Measurements from ENCODE around the gene OSBPL7.
A peak's percentile ranks its signal among the peaks of the same experiment; 100 is the strongest.
"Not testable (repeated sequence)": the region's sequence is repeated elsewhere in the genome, so short reads cannot be mapped to it uniquely, and the experiment has no call there.

OSBPL7 gene

DNA sequence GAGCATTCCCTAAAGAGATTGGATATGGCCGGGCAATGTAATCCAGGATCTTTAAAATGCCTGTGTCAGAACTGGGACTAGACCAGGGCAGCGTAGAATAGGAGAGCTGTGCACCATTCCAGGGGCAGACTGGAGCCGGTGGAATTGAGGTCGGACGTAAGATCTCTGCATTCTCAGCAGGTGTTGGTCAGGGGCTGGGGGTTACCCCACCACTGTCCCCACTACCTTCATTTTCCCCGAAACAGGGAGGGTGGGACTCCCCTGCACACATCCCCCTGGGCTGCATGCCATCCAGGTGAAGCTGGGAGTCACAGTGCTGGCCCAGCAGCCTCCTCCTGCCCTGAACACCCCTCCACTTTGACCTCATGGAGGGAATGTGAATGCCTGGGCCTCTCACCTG is 17.8 kb downstream of the OSBPL7 start:
- no peak for DNase-seq

DNA sequence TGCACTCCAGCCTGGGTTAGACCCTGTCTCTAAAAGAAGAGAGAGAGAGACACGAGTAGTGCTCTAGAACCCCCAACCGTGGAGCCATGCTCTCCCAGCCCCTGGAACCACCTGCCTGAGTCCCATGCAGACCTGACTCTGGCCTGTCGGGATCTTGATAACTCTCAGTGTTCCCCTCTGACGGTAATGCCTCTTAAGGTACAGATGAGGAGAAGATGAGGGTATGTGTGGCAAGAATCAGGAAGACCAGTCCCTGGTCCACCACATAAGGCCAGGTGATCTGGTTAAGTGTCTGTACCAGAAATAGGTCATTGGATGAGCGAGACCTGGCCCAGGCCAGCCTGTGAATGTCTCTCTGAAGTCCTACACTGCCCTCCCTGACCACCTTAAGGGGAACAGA is 18.4 kb downstream of the OSBPL7 start:
- DNase-seq, result no peak

DNA sequence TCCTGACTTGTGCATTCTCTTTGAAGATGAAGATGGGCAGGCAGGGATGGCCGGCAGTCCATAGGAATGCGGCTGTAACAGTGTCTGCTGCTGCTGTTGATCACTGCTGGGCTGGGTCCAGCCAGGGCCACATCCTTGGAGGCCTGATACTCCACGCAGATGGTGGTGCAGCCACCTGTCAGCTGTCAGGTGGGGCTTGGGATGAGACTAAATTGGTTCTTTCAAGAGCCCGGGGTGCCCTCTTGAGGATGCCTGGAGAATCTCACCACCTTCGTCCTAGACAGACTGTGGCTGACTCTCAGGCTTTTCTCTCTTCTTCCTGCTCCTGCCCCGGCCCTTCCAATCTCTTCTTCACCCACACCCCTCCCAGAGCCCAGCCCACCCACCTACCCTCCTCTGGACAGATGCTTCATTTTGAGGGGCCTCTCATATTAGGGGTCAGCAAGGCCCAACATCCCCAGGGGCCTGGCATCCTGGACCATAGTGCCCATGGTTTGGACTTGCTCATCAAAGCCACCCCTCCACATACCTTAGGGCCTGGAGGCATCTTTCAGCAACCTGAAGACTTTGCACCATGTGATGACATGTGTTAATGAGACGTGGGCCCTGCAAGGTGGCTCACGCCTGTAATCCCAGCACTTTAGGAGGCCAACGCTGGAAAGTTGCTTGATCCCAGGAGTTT is 19.1 kb downstream of the OSBPL7 start:
- peak in 4 of 5 donors; percentile 38 to 59 (median 46) for DNase-seq

- no peak for DNase-seq
Measured at GRCh38 chr17:47801906-47802305, 19.7 kb downstream of the OSBPL7 start.

DNA sequence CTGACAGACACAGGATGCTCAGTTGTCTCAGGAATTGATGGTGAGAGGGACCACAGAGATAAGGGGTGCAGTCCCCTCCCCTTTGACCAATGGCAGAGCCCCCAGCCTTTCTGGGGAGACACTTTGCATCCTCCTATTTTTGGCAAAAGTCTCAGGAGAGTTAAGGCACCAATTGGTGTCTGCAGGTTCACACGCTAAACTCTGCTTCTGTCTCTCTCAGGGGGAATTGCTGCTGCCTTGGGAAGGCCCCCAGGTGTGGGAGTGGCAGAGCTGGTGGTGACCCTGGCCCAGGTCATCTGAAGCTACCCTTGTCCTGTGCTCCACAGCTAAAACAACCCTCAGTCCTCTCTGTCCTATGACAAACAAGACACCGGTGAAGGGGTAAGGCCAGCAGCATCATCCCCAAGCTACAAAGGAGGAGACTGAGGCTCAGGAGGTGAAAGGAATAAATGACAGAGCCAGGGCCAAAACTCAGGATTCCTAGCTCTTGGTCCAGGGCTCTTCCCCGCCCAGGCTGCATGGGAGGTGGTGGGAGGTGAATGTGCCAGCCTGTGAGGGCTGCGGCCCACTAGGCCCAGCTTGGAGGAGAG is 20.3 kb downstream of the OSBPL7 start:
- no peak for DNase-seq

- DNase-seq, result no peak
Measured at GRCh38 chr17:47800686-47801085, 20.9 kb downstream of the OSBPL7 start.

DNA sequence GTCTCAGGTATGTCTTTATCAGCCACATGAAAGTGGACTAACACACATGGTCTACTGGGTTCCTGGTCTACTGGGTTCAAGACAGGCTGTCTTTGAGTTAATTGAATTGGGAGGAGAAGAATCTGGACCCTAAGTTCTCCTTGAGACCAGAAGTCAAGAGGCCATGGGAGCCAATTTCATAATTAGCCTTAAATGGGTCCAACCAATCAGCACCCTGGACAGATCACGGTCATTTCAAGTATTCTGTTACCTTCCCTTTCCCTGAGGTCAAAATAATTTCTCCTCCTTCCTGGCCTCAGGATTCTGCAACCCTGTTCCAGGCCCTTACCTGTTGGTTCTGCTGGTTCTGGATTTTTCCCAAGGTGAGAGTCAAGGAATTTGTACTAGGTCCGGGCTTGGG is 23.8 kb downstream of the OSBPL7 start:
- no peak for DNase-seq

GRCh38 chr17:47792979-47793378 is 28.6 kb downstream of the OSBPL7 start:
- DNase-seq, result no peak

GRCh38 chr17:47792457-47792856 is 29.1 kb downstream of the OSBPL7 start:
- no peak for DNase-seq

GRCh38 chr17:47791025-47791424 is 30.6 kb downstream of the OSBPL7 start:
- no peak for DNase-seq

DNA sequence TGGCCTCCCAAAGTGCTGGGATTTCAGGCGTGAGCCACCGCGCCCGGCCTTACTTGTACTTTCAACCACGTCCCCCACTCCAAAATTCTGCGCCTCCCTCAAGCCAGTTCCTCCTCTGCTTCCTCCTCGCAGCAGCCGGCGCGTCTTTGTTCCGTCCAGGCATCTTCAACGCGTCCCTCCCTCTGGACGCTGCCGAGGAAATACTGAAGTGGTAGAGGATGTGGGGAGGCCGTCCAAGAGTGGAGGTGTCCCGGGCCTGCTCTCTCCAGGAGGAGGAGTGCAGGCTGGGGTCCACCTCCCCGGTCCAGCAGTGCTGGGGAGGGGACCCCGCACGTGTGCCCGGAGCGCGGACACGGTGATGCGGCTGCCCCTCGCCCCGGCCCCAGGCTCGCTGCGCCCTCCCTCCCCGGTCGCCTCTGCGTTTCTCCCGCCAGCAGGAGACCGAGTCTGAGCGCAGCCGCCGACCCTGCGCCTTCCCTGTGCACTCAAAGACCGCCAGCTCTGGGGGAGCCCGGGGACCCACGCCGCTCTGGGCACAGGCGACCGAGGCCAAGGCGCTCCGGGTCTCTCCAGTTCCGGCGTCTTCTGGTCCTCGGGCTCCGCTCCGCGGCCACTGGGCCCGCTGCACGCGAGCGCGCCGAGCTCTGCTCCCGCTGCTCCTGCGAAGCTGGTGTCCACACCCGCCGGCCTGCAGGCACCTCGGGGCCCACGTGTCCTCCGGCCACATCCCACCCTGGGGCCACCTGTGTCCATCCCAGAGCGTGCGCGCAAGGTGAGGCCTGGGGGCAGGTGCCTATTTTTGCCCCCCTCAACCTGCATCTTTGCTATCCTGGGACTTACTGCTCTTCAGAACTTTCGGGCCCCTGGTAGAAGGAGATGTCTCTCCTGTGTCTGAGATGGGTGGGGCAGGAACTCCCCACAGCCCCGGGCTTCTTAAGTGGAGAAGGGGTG is 31.7 kb downstream of the OSBPL7 start:
- peak in 3 of 5 donors; percentile 25 to 66 (median 32) for DNase-seq

GRCh38 chr17:47785538-47786123 is 36.0 kb downstream of the OSBPL7 start:
- DNase-seq, result no peak

GRCh38 chr17:47781397-47781796 is 40.2 kb downstream of the OSBPL7 start:
- no peak for DNase-seq

DNA sequence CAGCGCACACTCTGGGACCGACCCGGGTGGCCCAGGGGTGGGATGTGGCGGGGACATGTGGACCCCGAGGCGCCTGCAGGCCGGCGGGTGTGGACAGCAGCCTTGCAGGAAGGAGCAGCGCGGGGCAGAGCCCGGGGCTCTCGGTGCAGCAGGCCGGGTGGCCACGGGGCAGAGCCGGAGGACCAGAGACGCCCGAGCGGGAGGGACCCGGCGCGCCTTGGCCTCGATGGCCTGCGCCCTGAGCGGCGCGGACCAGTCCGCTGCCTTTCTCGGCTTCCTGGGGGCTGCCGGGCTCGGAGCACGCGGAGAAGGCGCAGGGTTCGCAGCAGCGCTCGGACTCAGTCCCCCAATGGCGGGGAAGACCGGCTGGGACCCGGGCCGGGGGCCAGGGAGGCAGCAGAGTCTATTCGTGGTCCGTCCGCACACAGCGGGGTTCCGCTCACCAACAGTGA is 43.4 kb downstream of the OSBPL7 start:
- no peak for DNase-seq

DNA sequence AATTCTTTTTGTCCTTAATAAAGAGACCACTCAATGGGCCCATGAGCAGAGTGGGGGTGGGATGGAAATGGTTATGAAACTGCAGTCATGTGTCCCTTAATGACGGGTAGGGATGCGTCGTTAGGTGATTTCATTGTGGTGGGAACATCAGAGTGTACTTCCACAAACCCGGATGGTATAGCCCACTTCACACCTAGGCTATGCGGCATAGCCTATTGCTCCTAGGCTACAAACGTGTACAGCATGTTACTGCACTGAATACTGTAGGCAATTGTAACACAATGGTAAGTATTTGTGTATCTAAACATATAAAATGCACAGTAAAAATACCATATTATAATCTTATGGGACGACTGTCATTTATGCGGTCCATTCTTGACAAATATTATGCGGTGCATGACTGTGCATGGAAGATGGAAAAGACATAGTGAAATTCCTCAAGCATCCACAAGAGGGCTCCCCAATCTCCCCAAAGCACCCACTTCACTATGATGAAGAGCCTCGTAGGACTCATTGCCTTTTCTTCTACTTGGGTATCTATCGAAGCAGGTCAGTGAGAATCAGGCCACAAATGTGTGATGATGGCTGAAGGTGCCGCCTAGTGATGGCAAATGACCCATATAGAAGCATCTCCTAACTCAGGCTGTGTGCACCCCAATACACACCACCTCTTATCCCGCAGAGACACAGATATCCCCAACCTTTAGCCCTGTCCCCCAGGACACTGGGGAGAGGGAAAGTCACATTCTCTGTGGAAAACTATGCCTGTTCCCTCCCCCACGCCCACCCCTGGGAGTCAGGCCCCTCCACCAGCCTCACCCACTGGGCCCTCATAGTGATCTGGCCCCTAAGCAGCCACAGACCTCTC is 45.0 kb downstream of the OSBPL7 start:
- peak in 2 of 5 donors; percentile 19 to 46 for DNase-seq

GRCh38 chr17:47774987-47775580 is 46.5 kb downstream of the OSBPL7 start:
- no peak for DNase-seq

DNA sequence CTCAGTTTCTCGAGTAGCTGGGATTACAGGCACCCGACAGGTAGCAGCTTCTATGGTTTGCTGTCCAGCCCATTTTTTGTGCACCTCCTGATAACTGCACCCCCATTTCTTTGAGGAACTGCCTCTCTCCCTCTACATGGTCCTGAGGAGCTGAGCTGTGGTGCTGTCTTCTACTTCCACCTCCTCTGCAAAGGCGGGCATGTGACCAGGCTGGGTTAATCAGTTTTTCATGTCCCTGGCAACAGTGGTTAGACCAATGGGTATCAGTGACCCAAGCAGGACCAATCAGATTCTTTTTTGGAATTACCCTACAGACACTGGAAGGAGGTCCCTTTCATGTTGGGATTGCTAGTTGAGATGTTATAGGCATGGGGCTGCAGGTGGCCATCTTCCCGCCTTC is 47.3 kb downstream of the OSBPL7 start:
- DNase-seq, result no peak

DNA sequence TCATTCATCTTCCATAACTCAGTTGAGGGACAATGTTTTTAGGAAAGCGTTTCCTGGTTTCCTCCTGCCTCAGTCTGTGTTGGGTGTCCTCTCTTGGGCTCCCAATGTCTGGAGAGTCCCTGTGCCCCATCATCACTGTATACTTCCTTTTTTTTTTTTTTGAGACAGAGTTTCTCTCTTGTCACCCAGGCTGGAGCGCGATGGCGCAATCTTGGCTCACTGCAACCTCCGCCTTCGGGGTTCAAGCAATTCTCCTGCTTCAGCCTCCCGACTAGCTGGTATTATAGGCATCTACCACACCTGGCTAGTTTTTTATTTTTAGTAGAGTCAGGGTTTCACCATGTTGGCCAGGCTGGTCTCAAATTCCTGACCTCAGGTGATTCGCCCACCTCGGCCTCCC is 47.9 kb downstream of the OSBPL7 start:
- not testable (repeated sequence) for DNase-seq

GRCh38 chr17:47763913-47764582 is 57.5 kb downstream of the OSBPL7 start:
- no peak for DNase-seq

- DNase-seq, result no peak
Measured at GRCh38 chr17:47762728-47763127, 58.9 kb downstream of the OSBPL7 start.

Measured in T-helper 1 cell (primary cell).